Stimulated activated CD4-positive, alpha-beta T cell treated with anti-CD3 and anti-CD28 coated beads, Interleukin-15, amount 100 ng/mL, for 1 hour (primary cell): Measurements from ENCODE around the gene IGFLR1.
"Not testable (repeated sequence)": the region's sequence is repeated elsewhere in the genome, so short reads cannot be mapped to it uniquely, and the experiment has no call there.

Experiments
- DNase-seq, 2 donors: peaks; one replicate each; pipeline ENCODE4 v3.0.0-alpha.2; 2020; ENCODE audit warnings: low read depth in 1 of 2, low spot score in 1 of 2

Gene IGFLR1

DNA sequence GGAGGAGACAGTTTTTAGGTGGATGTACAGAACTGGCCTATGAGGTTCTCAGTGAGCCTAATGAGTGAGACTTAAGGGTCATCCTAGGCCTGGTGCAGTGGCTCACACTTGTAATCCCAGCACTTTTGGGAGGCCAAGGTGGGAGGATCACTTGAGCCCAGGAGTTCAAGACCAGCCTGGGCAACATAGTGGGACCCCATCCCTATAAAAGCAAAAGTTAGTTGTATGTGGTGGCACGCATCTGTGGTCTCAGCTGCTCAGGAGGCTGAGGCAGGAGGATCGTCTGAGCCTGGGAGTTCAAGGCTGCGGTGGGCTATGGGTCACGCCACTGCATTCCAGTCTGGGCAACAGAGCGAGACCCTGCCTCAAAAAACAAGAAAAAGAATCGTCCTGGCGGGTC is 18.1 kb downstream of the IGFLR1 start:
- not testable (repeated sequence) for DNase-seq

DNA sequence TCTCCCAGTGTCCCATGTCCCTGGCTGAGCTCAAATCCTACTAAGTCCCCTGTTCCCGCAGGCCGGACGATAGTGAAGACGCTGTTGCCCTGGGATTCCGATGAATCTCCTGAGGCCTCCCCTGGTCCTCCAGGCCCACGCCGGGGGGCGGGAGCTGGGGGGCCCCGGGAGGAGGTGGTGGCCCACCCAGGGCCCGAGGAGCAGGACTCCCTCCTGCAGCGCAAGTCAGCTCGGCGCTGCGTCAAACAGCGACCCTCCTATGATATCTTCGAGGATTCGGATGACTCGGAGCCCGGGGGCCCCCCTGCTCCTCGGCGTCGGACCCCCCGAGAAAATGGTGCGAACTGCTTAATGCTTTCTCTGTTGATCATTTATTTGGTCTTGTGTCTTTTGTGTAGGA is 18.6 kb downstream of the IGFLR1 start:
- no peak for DNase-seq

DNA sequence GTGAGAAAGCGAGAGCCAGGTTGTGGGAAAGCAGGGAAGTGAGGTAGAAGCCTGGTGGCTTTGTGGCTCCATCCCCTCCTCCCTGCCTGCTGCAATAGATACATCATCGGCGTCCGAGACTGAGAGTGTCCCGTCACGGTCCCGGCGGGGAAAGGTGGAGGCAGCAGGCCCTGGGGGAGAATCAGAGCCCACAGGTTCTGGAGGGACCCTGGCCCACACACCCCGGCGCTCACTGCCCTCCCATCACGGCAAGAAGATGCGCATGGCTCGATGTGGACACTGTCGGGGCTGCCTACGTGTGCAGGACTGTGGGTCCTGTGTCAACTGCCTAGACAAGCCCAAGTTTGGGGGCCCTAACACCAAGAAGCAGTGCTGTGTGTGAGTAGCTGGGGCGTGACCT is 19.4 kb downstream of the IGFLR1 start:
- no peak for DNase-seq

DNA sequence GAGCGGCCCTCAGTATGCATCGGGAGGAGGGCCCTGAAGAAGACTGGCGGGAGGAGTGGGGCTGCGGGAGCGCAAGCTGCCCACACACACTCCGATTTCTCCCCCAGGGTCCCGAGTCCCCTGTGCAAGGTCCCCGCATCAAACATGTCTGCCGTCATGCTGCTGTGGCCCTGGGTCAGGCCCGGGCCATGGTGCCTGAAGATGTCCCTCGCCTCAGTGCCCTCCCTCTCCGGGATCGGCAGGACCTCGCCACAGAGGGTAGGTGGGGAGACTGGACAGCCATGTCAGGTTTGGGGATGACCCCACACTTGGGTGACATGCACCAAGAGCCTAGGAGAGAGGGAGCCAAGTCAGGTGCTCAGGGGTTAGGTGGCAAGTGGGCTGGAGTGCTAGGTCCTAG is 19.8 kb downstream of the IGFLR1 start:
- no peak for DNase-seq

DNA sequence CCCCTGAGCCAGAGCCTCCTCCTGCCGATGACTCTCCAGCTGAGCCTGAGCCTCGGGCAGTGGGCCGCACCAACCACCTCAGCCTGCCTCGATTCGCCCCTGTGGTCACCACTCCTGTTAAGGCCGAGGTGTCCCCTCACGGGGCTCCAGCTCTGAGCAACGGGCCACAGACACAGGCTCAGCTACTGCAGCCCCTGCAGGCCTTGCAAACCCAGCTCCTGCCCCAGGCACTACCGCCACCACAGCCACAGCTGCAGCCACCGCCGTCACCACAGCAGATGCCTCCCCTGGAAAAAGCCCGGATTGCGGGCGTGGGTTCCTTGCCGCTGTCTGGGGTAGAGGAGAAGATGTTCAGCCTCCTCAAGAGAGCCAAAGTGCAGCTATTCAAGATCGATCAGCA is 20.9 kb downstream of the IGFLR1 start:
- DNase-seq, result no peak

DNA sequence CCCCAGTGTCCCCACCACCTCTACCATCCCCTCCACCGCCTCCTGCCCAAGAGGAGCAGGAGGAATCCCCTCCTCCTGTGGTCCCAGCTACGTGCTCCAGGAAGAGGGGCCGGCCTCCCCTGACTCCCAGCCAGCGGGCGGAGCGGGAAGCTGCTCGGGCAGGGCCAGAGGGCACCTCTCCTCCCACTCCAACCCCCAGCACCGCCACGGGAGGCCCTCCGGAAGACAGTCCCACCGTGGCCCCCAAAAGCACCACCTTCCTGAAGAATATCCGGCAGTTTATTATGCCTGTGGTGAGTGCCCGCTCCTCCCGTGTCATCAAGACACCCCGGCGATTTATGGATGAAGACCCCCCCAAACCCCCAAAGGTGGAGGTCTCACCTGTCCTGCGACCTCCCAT is 21.6 kb downstream of the IGFLR1 start:
- no peak for DNase-seq

DNA sequence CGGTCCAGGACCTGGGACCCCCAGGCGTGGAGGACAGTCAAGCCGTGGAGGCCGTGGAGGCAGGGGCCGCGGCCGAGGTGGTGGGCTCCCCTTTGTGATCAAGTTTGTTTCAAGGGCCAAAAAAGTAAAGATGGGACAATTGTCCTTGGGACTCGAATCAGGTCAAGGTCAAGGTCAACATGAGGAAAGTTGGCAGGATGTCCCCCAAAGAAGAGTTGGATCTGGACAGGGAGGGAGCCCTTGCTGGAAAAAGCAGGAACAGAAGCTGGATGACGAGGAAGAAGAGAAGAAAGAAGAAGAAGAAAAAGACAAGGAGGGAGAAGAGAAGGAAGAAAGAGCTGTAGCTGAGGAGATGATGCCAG is 22.1 kb downstream of the IGFLR1 start:
- no peak for DNase-seq

DNA sequence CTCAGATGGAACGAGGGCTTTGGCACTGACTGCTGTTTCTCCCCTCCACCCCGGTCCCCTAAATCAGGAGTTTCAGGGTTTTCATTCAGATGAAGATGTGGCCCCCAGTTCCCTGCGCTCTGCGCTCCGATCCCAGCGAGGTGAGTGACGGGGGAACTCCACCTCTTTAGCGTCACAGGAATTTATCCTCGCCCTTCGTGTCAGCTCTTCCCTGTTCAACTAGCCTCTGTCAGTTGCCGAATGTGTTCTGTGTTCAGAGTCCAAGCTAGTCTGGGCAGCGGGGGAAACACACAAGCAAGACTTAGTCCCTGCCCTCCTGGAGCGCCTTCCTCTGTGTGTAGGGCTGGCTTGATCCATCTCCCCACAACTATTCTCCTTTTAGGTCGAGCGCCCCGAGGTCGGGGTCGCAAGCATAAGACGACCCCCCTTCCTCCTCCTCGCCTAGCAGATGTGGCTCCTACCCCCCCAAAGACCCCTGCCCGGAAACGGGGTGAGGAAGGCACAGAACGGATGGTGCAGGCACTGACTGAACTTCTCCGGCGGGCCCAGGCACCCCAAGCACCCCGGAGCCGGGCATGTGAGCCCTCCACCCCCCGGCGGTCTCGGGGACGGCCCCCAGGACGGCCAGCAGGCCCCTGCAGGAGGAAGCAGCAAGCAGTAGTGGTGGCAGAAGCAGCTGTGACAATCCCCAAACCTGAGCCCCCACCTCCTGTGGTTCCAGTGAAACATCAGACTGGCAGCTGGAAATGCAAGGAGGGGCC is 22.7 kb downstream of the IGFLR1 start:
- no peak for DNase-seq

DNA sequence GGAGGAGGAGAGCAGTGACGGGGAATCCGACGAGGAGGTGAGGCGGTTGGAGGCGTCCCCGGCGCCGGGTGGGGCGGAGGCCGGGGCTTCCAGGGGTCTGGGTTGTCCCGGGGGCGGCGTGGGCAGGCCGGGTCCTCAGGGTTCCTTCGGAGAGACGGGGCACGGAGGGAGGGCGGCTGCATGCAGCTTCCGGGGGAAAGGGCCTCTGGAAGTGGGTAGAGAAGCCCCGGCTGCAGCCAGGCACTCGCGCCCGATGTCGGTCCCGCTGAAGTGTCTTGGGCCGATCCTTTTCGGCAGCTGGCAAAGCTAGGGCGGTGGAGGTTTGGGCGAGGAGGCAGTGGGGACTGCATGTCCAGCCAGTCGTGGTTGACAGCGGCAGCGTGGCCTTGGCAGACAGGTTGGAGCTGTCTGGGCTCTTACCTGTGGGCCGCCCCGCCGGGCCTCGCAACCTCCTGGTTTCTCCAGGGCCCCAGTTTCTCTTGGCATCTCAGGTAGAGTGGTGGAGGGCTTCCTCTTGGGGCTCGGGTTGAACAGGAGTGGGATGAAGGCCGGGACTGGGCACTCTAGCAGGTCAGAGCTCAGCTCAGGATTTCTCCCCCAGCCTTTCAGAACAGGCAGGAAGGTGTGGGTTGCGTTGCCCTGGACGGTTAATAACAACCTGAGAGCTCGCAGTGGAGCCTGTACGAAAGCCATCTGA is 23.8 kb downstream of the IGFLR1 start:
- peak in 1 of 2 donors; percentile 21 for DNase-seq

DNA sequence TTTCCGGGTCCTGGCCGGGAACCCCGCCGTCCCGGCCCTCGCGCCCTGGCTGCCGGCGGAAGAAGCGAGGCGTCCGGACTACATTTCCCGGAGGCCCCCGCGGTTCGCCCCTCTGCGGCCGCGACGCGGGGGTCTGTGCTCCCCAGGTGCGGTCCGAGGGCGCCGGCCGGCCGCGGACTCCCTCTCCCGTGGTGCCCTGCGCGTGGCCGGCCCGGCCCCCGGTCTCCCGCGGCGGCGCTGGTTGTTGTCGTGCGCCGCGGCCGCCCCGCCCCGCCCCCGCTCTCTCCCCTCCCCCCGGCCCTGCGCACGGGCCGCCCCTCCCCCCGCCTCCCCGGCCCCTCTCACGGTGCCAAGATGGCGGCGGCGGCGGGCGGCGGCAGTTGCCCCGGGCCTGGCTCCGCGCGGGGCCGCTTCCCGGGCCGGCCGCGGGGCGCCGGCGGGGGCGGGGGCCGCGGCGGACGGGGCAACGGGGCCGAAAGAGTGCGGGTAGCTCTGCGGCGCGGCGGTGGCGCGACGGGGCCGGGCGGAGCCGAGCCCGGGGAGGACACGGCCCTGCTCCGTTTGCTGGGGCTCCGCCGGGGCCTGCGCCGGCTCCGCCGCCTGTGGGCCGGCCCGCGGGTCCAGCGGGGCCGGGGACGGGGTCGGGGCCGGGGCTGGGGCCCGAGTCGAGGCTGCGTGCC is 24.4 kb downstream of the IGFLR1 start, which contains the start of gene KMT2B:
KMT2B (plus strand) TSS at position 339 of the 680 bp plus-strand sequence; CDS start at position 355, 16 bp downstream.
- DNase-seq, result no peak

DNA sequence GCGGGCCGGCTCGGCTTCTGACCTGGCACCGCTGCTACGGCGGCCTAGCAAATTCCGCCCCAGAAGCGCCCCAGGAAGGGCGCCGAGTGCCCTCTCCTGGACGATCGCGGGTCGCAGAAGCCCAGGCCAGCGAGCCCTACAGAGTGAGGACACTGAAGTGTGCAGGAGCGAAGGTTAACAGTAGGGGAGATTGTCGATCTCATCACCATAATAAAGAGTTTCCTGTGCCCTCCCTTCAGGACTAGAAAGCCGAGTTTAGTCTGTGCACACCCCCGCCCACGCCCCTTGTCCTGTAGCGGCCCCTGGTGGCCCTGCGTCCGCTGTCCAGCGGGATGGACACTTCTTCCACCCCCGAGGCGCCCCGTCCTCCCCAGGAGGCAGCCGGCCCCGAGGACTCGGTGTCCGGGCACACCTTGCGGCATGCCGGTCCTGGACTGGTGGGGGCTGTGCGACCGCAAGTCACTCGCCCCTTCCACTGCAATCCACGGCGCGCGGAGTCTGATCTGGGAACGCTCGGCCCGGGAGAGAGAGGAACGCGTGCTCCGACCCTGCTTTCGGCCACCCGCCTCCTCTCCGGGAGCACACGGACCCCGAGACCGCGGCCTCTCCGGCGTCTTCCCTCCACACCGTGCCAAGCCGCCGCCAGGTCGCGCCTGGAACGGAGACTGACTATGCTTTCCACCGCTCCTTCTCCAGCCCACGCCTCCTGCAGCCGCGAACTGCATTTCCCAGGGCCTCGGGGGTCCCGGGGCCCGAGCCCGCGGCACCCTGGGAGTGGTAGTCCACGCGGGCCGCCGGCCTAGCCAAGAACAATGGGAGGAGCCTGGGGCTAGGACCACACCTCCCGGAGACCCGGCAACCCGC is 25.2 kb downstream of the IGFLR1 start:
- peak; percentile 93 to 94 for DNase-seq

DNA sequence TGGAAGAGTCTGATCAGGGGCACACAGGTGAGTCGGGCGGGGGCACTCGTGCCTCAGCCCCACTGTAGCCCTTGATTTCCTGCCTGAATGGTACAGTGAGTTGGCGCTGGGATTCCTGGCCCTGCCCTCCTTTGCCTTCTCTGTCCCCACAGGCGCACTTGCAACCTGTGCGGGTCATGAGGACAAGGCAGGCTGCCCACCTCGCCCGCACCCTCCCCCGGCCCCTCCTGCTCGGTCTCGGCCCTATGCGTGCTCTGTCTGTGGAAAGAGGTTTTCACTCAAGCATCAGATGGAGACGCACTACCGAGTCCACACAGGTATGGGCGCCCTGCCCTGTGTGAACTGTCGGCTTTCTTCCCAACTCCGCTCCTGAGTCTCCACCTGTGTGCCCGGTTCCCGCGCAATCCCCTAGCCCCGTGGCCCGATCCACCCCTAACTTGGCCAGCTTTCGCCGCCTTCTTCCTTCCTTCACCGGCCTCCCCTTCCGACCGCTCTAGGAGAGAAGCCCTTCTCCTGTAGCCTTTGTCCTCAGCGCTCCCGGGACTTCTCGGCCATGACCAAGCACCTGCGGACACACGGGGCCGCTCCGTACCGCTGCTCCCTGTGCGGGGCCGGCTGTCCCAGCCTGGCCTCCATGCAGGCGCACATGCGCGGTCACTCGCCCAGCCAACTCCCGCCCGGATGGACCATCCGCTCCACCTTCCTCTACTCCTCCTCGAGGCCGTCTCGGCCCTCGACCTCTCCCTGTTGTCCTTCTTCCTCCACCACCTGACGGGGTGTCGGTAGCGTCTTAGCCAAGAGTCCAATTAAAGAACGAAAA is 26.1 kb downstream of the IGFLR1 start:
- no peak for DNase-seq

DNA sequence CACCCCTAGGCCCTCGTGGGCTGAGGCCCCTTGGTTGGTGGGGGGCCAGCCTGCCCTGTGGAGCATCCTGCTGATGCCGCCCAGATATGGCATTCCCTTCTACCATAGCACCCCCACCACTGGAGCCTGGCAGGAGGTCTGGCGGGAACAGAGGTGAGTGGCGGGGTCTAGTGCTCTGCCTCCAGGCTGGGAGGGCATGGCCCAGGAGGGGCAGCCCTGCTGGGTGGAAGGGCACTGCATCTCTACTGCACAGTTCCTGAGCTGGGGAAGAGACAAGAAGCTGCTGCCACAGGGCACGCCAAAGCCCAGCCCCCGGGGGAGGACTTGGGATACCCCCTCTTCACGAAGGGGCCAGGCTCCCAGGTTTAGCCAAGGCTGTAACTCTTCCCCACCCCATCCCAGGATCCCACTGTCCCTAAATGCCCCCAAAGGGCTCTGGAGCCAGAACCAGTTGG is 26.9 kb downstream of the IGFLR1 start:
- no peak for DNase-seq

DNA sequence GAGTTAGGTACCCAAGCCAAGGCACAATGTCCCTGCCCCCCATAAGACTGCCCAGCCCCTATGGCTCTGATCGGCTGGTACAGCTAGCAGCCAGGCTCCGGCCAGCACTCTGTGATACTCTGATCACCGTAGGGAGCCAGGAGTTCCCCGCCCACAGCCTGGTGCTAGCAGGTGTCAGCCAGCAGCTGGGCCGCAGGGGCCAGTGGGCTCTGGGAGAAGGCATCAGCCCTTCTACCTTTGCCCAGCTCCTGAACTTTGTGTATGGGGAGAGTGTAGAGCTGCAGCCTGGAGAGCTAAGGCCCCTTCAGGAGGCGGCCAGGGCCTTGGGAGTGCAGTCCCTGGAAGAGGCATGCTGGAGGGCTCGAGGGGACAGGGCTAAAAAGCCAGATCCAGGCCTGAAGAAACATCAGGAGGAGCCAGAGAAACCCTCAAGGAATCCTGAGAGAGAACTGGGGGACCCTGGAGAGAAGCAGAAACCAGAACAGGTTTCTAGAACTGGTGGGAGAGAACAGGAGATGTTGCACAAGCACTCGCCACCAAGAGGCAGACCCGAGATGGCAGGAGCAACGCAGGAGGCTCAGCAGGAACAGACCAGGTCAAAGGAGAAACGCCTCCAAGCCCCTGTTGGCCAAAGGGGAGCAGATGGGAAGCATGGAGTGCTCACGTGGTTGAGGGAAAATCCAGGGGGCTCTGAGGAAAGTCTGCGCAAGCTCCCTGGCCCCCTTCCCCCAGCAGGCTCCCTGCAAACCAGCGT is 27.5 kb downstream of the IGFLR1 start:
- DNase-seq, result no peak

DNA sequence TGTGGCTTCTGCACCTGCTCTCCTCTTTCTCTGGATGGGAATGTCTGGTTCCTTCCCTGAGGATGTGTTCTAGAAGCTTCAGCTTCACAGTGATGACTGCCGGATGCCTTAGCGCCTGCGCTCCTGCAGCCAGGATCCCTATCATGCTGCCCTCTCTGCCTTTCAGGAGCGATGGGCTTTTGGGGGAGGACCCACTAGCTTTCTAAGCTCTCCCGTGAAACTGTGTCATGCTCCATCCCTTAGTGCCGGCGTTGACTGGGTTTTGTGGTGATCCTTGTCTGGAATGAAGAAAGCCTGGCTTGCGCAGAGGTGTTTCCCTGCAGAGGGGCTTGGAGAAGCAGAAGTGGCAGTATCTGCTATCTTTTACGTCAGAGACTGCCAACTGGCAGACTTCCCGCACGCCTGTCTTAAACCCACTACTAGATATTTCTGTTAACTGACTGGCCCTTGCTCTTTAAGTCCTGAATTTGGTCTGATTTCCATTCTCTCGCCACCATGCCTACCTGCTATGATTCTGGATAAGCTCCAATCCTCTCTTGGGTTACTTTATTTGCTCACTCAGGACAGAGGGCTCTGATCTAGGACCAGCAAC is 28.3 kb downstream of the IGFLR1 start:
- no peak for DNase-seq

DNA sequence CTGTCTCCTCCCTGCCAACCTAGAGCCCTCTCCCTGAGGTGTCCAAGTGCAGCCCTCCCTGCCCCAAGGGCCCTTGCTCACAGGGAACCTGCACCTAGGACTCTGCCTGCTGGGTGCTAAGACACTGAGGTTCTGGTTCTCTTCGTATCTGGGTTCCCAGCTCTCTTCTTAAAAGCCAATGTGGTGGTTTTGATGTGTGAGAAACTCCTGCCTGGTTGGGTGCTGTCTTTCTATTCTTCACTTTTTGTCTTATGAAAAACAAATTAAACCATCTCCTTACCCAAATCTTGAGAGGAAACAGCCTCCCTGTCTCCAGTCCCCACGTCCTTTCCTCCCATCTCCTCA is 28.8 kb downstream of the IGFLR1 start:
- DNase-seq, result no peak

DNA sequence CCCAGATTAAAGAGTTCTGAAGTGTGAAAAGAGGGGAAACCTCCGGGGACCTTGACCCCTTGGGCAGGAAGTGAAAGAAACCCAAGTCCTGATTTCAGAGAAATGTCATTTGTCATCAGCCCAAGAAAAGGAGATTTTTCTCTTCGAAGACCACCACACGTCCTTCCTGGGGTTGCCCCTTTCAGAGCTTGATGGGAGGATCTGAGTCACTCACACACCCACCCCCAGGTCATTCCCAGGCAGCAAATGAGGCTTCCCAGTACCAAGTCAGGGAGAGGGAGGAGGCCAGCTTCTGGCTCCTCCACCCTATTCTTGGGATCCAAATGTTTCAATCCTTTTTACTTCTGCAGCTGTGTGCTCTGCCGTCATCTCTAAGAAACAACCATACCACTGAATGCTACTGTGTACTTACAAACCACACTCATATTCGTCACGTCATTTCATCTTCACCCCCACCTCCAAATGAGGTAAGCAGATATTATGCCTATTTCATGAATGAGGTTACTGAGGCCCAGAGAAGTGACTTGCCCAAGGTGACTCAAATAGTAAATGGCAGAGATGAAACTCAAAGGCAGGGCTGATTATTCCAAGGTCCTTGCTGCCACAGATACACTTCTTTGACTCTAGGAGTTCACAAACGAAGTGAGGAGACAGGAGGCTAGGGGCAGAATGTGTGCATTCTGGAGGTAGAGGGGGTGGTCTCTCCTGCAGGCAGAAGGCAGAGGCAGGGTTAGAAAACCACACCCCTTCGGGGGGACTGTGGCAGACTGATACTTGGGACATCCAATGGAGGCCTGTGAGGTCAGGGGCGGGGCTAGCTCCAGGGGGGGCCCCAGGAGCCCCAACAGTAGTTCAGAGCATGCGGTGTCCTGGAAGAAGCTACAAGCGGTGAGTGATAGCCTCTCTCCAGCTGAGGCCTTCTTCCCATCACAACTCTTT is 29.4 kb downstream of the IGFLR1 start:
- no peak for DNase-seq
